Measurements from ENCODE around the gene MINDY4. TPM values are rescaled to one million over a fixed set of nuclear protein-coding genes. Genes with fewer than 3 reads are reported as not detected.

The MINDY4 gene
- total and polyA plus RNA-seq, 2 of the 8 experiments (the other 6 are each of a cell fraction or from before 2014, with no cell fraction given): 1.3 to 3.6 TPM

- TF ChIP-seq CTCF (IDR thresholded peaks at IDR 0.05; ENCODE audit: control extremely low read depth in 1 of 3, insufficient read depth in 1 of 3, low read depth in 1 of 3, low read length in 3 of 3) (no peak), SIRT6 (IDR thresholded peaks at IDR 0.05; ENCODE audit: low read length) (no peak), JUN (IDR thresholded peaks at IDR 0.05; ENCODE audit: low read depth, low read length) (no peak), RAD21 (IDR thresholded peaks at IDR 0.05 in 1 of 2, conservative IDR thresholded peaks at IDR 0.05 in 1 of 2; ENCODE audit: low read depth in 2 of 2, low read length in 2 of 2) (no peak), KDM4A (IDR thresholded peaks at IDR 0.05; ENCODE audit: low read depth, low read length, severe bottlenecking) (no peak)
Measured at GRCh38 chr7:30867483-30867882, 96.3 kb downstream of the MINDY4 start (continued).

All from H1 (cell line).